ENCODE data around the gene IKZF5. TPM values are rescaled to one million over a fixed set of nuclear protein-coding genes. Genes with fewer than 3 reads are reported as not detected.

The IKZF5 gene
- total RNA-seq, 2 experiments from 2014 or later = 14.5 to 14.8 TPM

- POLR2A ChIA-PET = no interaction called here
- no peak for DNase-seq
- H3K27ac Mint-ChIP-seq = no peak overlapping the region
- H3K4me3 Mint-ChIP-seq = no peak overlapping the region
- H3K4me1 Mint-ChIP-seq (ENCODE audit: low read depth) = no peaks in the 10 kb centered on the region
- no peaks in the 10 kb centered on the region for H3K27me3 Mint-ChIP-seq
- intact Hi-C loops (cut with micrococcal nuclease) = no loop called here
- CTCF ChIA-PET = no interaction called here
- peaks cover 10% of the 10 kb centered on the region for H3K36me3 Mint-ChIP-seq
- no peaks in the 10 kb centered on the region for H3K9me3 Mint-ChIP-seq
These were observed 22.5 kb upstream of the IKZF5 start for GRCh38 chr10:123031124-123031523.

- H3K4me3 Mint-ChIP-seq = no peak overlapping the region
- no peak for DNase-seq
- H3K9me3 Mint-ChIP-seq = no peaks in the 10 kb centered on the region
- intact Hi-C loops (cut with micrococcal nuclease) = no loop called here
- H3K4me1 Mint-ChIP-seq (ENCODE audit: low read depth) = no peaks in the 10 kb centered on the region
- POLR2A ChIA-PET = no interaction called here
- CTCF ChIA-PET = no interaction called here
- no peak overlapping the region for H3K27ac Mint-ChIP-seq
- H3K27me3 Mint-ChIP-seq = no peaks in the 10 kb centered on the region
- no peaks in the 10 kb centered on the region for H3K36me3 Mint-ChIP-seq
These were observed 19.3 kb upstream of the IKZF5 start for GRCh38 chr10:123027861-123028260.

- intact Hi-C loops (cut with micrococcal nuclease) = no loop called here
These were observed 17.7 kb upstream of the IKZF5 start for GRCh38 chr10:123026302-123026701.

GRCh38 chr10:123024540-123024939 is 15.9 kb upstream of the IKZF5 start:
- H3K36me3 Mint-ChIP-seq = no peaks in the 10 kb centered on the region
- no peaks in the 10 kb centered on the region for H3K4me1 Mint-ChIP-seq (ENCODE audit: low read depth)
- no peaks in the 10 kb centered on the region for H3K27me3 Mint-ChIP-seq
- intact Hi-C loops (cut with micrococcal nuclease) = no loop called here
- ChIA-PET CTCF (no interaction called here), POLR2A (no interaction called here)
- H3K4me3 Mint-ChIP-seq = no peak overlapping the region
- DNase-seq = no peak
- no peaks in the 10 kb centered on the region for H3K9me3 Mint-ChIP-seq
- no peak overlapping the region for H3K27ac Mint-ChIP-seq

More at GRCh38 chr10:123026302-123026701, 17.7 kb upstream of the IKZF5 start:
- ChIA-PET CTCF (no interaction called here), POLR2A (no interaction called here)
- no peaks in the 10 kb centered on the region for H3K4me1 Mint-ChIP-seq (ENCODE audit: low read depth)
- no peaks in the 10 kb centered on the region for H3K9me3 Mint-ChIP-seq
- H3K27ac Mint-ChIP-seq = no peak overlapping the region
- H3K36me3 Mint-ChIP-seq = no peaks in the 10 kb centered on the region
- no peak overlapping the region for H3K4me3 Mint-ChIP-seq
- no peaks in the 10 kb centered on the region for H3K27me3 Mint-ChIP-seq
- DNase-seq = no peak

GRCh38 chr10:123021517-123021916 is 12.9 kb upstream of the IKZF5 start:
- Mint-ChIP-seq H3K27ac (no peak overlapping the region), H3K4me3 (no peak overlapping the region), H3K9me3 (no peaks in the 10 kb centered on the region), H3K27me3 (no peaks in the 10 kb centered on the region), H3K36me3 (no peaks in the 10 kb centered on the region), H3K4me1 (ENCODE audit: low read depth) (no peaks in the 10 kb centered on the region)
- no peak for DNase-seq
- ChIA-PET POLR2A (no interaction called here), CTCF (interaction anchor here (0.8 to 1.4 kb wide), 6 partner anchors 9 to 774 kb away, joined by 3 to 8 read pairs (median 4); partner anchors contain the start of genes ACADSB, IKZF5 and PSTK)
- intact Hi-C loops (cut with micrococcal nuclease) = no loop called here

- POLR2A ChIA-PET = no interaction called here
These were observed 11.5 kb upstream of the IKZF5 start for GRCh38 chr10:123019941-123020703.

GRCh38 chr10:123019264-123019663 is 10.7 kb upstream of the IKZF5 start:
- no peaks in the 10 kb centered on the region for H3K27me3 Mint-ChIP-seq
- intact Hi-C loops (cut with micrococcal nuclease) = no loop called here
- H3K27ac Mint-ChIP-seq = no peak overlapping the region
- CTCF ChIA-PET = interaction anchor here (0.6 kb wide), 1 partner anchor 60 kb away, joined by 3 read pairs; no protein-coding TSS in a partner anchor
- POLR2A ChIA-PET = no interaction called here
- H3K4me3 Mint-ChIP-seq = no peak overlapping the region
- H3K36me3 Mint-ChIP-seq = no peaks in the 10 kb centered on the region
- no peaks in the 10 kb centered on the region for H3K4me1 Mint-ChIP-seq (ENCODE audit: low read depth)
- DNase-seq = no peak
- H3K9me3 Mint-ChIP-seq = no peaks in the 10 kb centered on the region

More at GRCh38 chr10:123019941-123020703, 11.5 kb upstream of the IKZF5 start:
- no peak overlapping the region for H3K27ac Mint-ChIP-seq
- CTCF ChIA-PET = interaction anchor here (0.6 to 1.4 kb wide), 5 partner anchors 8 to 252 kb away, joined by 3 to 5 read pairs (median 3); no protein-coding TSS in a partner anchor
- H3K36me3 Mint-ChIP-seq = no peaks in the 10 kb centered on the region
- intact Hi-C loops (cut with micrococcal nuclease) = no loop called here
- no peak for DNase-seq
- no peaks in the 10 kb centered on the region for H3K9me3 Mint-ChIP-seq
- no peaks in the 10 kb centered on the region for H3K27me3 Mint-ChIP-seq
- no peaks in the 10 kb centered on the region for H3K4me1 Mint-ChIP-seq (ENCODE audit: low read depth)
- no peak overlapping the region for H3K4me3 Mint-ChIP-seq

- no peaks in the 10 kb centered on the region for H3K9me3 Mint-ChIP-seq
- POLR2A ChIA-PET = no interaction called here
- CTCF ChIA-PET = no interaction called here
- no peak overlapping the region for H3K27ac Mint-ChIP-seq
- no peaks in the 10 kb centered on the region for H3K27me3 Mint-ChIP-seq
- H3K36me3 Mint-ChIP-seq = no peaks in the 10 kb centered on the region
- no peak for DNase-seq
- intact Hi-C loops (cut with micrococcal nuclease) = no loop called here
- peaks cover 2% of the 10 kb centered on the region for H3K4me1 Mint-ChIP-seq (ENCODE audit: low read depth)
- no peak overlapping the region for H3K4me3 Mint-ChIP-seq
These were observed 9.9 kb upstream of the IKZF5 start for GRCh38 chr10:123018531-123018930.

- peaks cover 2% of the 10 kb centered on the region for H3K4me1 Mint-ChIP-seq (ENCODE audit: low read depth)
- no peak overlapping the region for H3K4me3 Mint-ChIP-seq
- DNase-seq = no peak
- intact Hi-C loops (cut with micrococcal nuclease) = no loop called here
- POLR2A ChIA-PET = no interaction called here
- no peaks in the 10 kb centered on the region for H3K9me3 Mint-ChIP-seq
- no peaks in the 10 kb centered on the region for H3K27me3 Mint-ChIP-seq
- CTCF ChIA-PET = no interaction called here
- H3K36me3 Mint-ChIP-seq = peaks cover 2% of the 10 kb centered on the region
- H3K27ac Mint-ChIP-seq = no peak overlapping the region
These were observed 9.0 kb upstream of the IKZF5 start for GRCh38 chr10:123017421-123018165.

- peaks cover 2% of the 10 kb centered on the region for H3K4me1 Mint-ChIP-seq (ENCODE audit: low read depth)
- H3K36me3 Mint-ChIP-seq = peaks cover 9% of the 10 kb centered on the region
- CTCF ChIA-PET = interaction anchor here (0.6 kb wide), 1 partner anchor 166 kb away, joined by 5 read pairs; no protein-coding TSS in a partner anchor
- no peak overlapping the region for H3K27ac Mint-ChIP-seq
- no peaks in the 10 kb centered on the region for H3K9me3 Mint-ChIP-seq
- H3K4me3 Mint-ChIP-seq = no peak overlapping the region
- POLR2A ChIA-PET = no interaction called here
- DNase-seq = no peak
- H3K27me3 Mint-ChIP-seq = no peaks in the 10 kb centered on the region
- intact Hi-C loops (cut with micrococcal nuclease) = no loop called here
These were observed 7.6 kb upstream of the IKZF5 start for GRCh38 chr10:123016228-123016627.

- H3K27me3 Mint-ChIP-seq = no peaks in the 10 kb centered on the region
These were observed 6.2 kb upstream of the IKZF5 start for GRCh38 chr10:123014772-123015171.

GRCh38 chr10:123013456-123014419 is 5.1 kb upstream of the IKZF5 start:
- intact Hi-C loops (cut with micrococcal nuclease) = no loop called here
- Mint-ChIP-seq H3K36me3 (peaks cover 9% of the 10 kb centered on the region), H3K27me3 (no peaks in the 10 kb centered on the region), H3K27ac (no peak overlapping the region), H3K9me3 (no peaks in the 10 kb centered on the region), H3K4me1 (ENCODE audit: low read depth) (peaks cover 13% of the 10 kb centered on the region), H3K4me3 (no peak overlapping the region)
- ChIA-PET POLR2A (no interaction called here), CTCF (no interaction called here)
- DNase-seq = no peak

More at GRCh38 chr10:123014772-123015171, 6.2 kb upstream of the IKZF5 start:
- H3K4me1 Mint-ChIP-seq (ENCODE audit: low read depth) = peaks cover 11% of the 10 kb centered on the region
- no peaks in the 10 kb centered on the region for H3K9me3 Mint-ChIP-seq
- intact Hi-C loops (cut with micrococcal nuclease) = no loop called here
- no peak for DNase-seq
- ChIA-PET CTCF (no interaction called here), POLR2A (no interaction called here)
- no peak overlapping the region for H3K27ac Mint-ChIP-seq
- H3K4me3 Mint-ChIP-seq = no peak overlapping the region
- peaks cover 9% of the 10 kb centered on the region for H3K36me3 Mint-ChIP-seq

Data from activated CD4-positive, alpha-beta memory T cell treated with anti-CD3 and anti-CD28 coated beads for 36 hours (primary cell).